CD4-positive, alpha-beta T cell treated with Interleukin-1 beta for 1 hour (primary cell): ENCODE data around the gene ATP11C.
"Not testable (repeated sequence)": the region's sequence is repeated elsewhere in the genome, so short reads cannot be mapped to it uniquely, and the experiment has no call there.

ENCODE experiments used
- DNase-seq, 2 donors: peaks; one replicate each; pipeline ENCODE4 v3.0.0-alpha.2; 2020 to 2022

Gene ATP11C

DNA sequence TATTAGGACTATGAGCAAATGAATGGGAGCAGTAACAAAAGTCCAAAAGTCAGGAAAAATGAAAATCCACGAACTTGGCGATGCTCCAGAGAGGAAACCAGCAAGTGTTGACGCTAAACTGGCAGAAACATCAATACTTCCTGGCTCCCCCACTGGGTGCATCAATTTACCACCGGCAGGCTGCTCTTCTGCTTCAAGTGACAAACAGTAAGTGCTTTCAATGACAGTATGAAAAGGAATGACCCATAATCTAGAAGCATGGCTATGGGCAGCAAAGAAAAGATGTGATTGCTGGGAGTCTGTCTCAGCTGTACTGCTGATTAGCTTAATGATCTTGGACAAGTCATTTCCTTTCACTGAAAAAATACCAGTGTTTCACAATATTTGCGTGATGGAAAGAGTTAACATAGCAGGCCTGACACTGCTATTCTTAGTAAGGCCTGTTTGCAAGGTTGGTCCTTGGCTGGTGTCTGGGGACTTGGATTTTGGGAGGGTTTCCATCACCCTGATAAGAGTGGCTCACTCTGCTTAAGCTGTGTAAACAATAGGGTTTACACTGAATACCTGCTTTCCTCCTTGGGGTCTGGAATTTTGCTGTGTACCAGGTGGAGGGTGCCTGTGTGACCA, 8.7 kb downstream of the ATP11C start:
- no peak for DNase-seq

DNA sequence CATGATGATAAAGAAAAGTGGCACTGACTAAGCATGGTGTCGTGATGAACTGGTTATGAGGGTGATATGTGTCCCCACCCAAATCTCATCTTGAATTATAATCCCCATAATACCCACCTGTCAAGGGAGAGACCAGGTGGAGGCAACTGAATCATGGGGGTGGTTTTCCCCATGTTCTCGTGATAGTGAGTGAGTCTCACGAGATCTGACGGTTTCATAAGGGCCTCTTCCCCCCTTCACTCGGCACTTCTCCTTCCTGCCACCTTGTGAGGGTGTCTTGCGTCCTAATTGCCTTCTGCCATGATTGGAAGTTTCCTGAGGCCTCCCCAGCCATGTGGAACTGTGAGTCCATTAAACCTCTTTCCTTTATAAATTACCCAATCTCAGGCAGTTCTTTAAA, 11.7 kb downstream of the ATP11C start:
- DNase-seq = not testable (repeated sequence)

DNA sequence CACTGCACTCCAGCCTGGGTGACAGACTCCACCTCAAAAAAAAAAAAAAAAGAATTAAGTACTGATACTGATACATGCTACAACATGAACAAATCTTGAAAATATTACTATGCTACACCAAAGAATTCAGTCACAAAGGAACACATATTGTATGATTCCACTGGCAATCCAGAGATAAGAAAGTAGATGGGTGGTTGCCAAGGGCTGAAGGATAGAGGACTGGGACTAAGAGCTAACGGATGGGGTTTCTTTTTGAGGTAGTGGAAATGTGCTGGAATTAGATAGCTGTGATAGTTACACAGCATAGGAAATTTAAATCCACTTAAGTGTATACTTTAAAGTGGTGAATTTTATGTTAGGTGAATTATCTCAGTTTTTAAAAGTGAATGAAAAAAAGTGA, 12.5 kb downstream of the ATP11C start:
- DNase-seq = no peak

DNA sequence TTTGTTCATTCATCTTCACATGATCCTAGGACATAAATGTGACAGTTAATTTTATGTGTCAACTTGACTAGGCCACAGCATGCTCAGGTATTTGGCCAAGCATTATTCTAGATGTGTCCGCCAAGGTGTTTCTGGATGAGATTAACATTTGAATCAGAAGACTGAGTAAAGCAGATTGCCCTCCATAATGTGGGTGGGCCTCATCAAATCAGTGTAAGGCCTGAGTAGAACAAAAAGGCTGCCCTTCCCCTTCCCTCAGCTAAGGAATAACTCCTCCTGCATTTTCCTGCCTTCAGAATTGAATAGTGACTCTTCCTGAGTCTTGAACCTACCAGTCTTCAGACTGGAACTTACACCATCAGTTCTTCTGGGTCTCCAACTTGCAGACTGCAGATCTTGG, 18.4 kb downstream of the ATP11C start:
- no peak for DNase-seq

DNA sequence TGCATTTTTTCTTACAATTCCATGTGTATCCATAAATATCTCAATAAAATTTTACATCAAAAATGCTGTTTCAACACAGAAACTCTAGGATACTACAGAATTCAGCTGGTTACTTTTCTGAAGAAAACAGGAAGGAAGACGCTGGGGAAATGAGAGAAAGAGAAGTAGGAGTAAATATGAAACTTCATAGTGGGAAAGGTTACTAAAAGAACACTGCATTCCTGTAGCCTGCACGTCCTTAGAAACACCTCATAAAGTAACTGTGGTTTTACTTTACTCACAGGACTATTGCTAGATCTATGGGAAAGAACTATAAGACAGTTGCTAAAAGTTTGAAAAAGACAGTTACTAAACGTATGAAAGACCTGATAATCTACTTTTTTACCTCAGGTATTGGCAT, 23.1 kb downstream of the ATP11C start:
- DNase-seq = no peak

DNA sequence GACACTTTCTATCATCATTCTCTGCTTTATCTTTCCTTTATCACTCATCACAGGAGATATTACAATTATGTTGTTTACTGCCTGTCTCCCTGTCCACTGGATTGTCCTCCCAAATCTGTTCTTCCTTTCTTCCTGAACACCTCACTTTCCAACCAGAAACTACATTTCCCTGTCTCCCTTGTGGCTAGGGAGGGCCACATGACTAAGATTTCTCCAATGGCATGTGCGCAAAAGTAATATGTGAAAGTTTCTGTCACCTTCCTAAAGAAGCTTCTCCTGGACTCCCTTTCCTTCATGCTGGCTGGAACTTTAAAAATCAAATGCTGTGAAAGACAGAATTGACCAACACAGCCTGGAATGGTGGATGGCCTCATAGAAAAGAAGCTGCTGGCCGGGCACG, 25.8 kb downstream of the ATP11C start:
- no peak for DNase-seq

DNA sequence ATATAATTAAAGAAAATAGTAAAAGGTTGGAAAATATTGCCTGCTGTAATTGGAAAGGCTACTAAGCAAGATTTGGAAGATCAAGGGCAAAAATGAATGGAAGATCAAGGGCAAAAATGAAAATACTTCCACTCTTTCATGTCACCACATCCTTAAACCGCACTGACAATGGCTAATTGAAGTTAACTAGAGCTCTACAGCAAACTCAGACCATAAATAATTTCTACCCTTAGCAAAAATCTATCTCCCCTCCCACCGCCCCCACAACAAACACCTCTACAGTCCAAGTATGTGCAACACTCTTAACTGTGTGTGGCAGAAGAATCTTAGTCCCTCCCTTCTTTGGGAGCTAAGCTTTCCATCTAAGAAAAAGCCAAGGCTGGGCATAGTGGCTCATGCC, 27.1 kb downstream of the ATP11C start:
- DNase-seq = no peak

DNA sequence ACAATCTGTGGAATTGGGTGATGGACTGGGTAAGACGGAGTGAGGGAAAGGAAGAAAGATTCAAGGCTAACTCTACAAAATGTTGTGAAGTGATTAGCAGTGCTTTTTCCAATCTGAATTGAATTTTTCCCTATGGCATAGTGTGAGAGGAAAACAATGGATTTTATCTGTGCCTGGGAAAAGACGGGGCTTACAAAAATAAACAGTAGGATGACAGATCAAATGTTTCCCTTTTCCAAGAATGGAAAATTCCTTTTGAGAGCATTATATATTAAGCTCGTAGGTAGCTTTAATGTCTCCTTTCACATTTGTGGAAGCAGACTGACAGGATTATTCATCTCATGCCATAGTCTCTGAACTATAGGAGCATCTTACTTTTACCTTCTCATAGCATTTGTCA, 27.8 kb downstream of the ATP11C start:
- no peak for DNase-seq

DNA sequence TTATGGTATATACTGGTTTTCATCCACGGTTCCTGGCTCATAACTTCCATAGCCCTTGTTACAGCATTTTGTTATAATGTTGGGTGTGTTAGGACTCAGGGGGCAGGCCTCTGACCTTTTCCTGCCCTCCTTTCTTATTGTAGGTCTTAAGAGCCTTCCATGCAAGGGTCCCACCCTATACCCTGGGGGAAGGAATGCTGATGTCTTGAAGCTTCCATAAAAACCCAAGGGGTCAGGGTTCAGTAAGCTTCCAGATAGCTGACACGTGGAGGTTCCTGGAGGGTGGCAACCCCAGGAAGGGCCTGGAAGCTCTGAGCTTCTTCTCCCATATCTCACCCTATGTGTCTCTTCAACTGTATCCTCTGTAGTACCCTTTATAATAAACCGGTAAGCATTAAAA, 29.6 kb downstream of the ATP11C start:
- no peak for DNase-seq

DNA sequence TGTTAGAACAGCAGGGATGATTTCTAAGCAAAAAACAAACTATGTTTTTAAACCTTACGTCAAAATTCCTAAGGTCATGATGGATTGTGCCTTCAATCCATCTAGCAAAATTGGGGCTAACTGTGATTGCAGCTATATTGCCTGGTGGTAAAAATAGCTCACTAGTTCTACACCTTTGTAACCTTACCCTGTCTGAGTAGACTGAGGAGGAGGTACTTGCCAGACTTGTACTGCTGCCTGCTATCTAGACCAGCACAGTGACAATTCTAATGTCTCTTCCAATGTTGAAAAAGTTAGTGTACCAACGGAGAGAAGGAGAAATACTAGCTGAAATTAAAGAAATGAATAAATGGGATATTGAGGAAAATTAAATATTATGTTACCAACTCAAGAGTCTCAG, 30.3 kb downstream of the ATP11C start:
- no peak for DNase-seq

DNA sequence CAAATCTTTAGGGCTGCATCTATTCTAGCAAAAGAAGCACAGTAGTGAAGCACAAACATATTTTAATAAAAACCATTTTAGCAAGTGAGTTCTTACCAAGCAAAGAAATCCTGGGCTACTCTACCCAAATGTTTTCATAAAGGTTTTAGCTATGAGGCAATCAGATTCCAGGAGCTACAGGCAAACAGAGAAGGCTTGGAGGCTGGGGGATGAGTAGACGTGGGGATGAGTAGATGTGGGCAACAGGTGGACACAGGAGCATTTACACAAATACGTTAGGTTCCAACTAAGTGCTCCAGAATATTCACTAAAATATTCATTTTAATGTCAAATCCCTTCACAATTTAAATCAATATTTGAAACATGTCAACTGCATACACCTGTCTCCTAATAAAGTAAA, 34.5 kb downstream of the ATP11C start:
- DNase-seq = no peak

DNA sequence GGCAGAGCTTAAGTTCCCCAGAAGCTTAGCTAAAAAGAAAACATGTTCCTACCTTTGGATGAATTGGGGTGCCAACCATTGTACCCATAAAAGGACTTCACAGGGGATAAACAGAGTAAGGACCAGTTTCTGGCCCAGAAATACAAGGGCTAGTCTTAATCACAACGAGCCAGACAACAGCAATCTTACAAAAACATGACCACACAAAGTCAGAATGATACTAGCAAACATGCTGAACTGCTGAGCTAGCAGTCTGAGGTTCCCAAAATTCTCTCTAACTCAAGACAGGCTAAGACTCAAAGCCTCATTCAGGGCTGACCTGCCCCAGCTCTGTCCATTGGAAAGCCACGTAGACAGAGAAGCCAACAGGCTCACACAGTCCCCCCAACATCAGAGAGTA, 40.3 kb downstream of the ATP11C start:
- DNase-seq = no peak

DNA sequence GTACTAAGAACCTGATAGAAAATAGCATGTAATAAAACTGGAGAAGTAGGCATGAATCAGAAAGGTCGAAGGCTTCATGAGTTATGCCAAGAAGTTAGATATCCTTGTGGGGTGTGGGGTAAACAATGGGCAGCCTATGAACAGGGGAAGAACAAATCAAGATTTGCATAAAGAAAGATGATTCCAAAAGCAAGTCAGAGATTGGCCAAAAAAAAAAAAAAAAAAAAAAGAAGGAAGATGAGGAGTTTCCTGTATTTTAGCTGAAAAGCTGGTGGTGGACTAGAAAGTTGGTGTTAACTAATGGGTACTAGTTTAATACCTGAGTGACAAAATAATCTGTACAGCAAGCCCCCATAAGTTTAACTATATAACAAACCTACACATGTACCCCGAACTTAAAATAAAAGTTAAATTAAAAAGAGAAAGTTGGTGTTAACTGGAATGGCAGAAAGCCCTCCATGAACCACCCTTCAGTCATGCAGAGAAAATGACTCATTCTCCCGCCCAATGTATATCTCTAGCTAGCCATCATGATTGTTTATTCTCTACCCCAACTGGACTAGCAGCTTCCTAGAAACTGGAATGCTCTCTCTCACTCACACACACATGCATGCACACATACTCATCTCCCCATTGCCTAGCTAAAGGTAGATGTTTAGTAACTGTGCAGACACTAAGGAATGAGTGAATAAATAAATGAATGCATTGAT, 41.7 kb downstream of the ATP11C start:
- DNase-seq = no peak

DNA sequence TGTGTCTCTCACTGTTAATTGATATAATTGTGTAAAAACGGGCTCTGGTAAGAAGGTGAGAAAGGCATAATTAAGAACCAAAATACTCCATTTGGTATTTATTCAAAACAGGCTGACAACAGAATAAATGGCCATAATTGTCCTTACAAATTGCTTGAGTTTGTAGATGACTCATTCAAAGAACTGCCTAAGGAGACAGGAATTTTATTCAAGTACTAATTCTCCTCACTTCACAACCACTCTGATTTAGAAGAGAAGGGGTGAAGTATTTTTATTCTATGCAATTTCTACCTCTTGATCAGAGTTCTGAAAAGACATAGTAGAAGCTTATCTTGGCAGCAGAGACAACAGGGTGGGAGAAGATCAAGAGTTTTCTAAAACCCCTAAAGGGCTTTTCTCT, 43.1 kb downstream of the ATP11C start:
- DNase-seq = no peak

DNA sequence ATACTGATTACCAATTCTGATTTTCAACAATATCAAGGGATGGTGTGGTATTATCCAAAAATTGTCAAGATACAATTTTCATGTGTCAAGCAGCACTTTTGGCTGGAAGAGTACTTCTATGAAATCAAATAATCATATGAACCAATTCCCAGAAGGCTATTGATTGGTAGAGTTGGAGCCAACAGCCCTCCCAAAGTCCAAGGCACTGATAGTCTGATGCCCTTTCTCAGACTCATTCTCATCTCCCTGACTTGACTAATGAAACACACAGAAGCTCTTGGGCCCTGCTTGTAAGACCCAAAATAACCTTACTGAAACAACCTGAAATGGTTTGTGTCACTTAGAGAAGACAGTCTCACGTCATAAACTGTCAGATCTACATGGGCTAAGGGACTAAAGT, 48.9 kb downstream of the ATP11C start:
- DNase-seq = no peak

DNA sequence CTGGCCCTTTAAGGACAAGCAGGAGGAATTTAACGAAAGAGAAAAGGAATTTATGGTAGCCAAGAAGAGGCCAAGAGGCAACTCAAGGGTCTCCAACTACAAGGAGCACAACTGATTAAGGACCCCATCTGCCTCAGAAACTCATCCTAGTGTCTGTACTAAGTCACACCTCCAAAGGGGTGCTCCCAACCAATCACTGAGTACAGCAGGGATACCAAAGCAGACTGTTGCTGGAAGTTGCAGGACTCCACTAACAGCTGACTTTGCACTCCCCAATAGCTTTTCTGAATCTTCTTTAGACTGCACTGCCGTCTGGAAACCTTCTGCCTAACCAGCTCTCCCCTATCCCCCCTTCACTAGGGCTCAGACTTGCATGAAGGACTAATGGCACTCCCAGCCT, 50.6 kb downstream of the ATP11C start:
- no peak for DNase-seq

DNA sequence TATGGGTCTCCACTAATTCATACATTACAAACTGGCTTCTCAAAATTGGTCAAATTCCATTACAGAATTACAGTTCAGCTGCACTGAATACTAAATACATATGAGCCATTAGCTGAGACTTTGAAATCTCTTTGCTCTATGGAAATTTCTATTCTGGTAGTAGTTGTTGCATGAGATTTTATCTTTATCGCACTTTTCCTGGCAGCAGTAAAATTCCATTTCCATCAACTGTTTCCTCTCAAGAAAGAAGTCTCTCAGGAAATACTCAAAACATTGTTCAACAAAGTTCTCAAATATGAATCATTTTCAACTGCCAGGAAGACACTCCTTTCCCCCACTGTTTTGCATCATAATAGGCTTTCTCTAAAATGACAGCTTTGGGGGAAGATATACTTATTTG, 51.3 kb downstream of the ATP11C start:
- no peak for DNase-seq

DNA sequence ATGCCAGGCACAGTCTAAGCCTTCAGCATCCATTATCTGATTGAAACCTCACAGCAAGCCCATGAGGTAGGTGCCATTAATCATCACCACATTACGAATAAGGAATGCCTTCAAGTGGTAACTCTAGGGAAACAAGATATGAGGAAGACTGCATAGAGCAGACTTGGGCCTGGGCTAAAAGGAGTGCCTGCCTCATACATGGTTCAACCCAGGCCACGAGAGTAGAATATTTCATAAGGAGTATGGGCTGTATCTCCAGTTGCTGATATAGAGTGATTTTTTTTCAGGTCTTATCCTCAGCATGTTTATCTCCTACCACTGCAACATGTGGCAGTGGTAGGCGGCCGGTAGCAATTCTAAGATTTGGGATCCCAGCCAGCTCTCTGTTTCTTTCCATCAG, 51.7 kb downstream of the ATP11C start:
- DNase-seq = no peak

DNA sequence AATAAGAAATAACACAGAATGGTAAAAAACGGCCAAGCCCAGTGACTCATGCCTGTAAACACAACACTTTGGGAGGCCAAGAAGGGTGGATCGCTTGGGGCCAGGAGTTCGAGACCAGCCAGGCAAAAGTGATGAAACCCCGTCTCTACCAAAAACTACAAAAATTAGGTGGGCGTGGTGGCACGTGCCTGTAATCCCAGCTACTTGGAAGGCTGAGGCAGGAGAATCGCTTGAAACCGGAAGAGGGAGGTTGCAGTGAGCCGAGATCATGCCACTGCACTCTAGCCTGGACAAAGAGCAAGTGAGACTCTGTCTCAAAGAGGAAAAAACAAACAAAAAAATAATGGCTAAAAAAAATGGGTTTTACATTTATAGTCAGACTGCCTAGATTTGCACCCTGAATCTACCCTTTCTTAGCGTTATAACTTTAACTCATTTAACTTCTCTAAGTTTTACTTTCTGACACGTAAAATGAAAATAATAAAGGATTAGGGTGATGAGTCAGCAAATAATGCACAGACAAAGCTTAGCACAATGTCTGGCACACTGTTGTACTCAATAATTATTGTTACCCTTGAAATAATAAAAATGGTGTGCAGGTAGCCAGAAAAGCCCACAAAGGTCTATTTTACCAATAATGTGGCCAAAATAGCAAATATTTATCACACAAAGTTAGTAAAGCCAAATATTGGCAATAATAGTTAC, 55.0 kb downstream of the ATP11C start:
- no peak for DNase-seq

DNA sequence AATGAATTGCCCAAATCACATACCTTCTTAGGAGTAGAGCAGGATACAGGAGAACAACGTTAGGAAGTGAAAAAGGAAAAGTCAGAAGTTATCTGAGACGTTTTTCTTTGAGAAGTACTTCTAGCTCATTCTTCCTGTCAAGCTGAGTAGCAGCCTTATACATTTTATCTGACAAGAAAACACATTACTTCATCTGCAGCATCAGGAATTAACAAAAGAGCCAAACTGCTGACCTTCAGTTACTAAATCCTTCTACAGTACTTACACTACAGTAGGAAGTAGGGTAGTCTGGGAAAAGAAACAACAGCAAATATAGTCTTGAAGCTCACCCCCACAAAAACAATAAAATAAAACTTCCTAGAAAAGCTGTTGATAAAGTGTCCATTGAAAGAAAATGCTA, 57.0 kb downstream of the ATP11C start:
- no peak for DNase-seq

DNA sequence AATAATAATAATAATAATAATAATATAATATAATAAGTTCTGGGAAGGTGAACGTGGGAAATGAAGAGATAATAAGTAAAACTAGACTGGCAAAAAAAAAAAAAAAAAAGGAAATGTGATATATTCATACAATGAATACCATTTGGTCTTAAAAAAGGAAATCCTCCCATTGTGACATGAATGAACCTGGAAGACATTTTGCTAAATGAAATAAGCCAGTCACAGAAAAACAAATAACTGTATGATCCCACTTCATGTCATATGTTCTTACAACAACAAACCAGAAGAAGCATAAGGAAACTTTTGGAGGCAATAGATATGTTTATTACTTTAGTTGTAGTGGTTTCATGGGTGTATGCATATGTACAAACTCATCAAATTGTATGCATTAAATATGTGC, 63.1 kb downstream of the ATP11C start:
- DNase-seq = no peak

DNA sequence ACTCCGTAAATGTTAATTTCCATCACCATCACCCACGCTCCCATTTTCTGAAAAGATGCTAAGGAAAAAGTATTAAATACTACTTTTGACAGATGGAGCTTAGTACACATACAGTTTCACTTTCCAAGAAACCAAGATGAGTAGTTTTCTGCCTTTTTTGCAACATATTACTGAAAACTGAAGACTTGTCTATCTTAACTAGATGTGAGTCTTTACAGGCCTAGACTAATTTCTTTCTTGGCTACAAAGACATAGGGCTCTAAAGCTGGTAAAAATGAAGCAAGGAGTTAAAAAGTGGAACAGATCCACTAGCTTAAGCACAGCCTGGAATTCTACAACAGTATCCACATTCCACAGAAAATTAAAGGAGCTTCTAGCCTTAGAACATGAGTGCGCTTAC, 68.2 kb downstream of the ATP11C start:
- no peak for DNase-seq

DNA sequence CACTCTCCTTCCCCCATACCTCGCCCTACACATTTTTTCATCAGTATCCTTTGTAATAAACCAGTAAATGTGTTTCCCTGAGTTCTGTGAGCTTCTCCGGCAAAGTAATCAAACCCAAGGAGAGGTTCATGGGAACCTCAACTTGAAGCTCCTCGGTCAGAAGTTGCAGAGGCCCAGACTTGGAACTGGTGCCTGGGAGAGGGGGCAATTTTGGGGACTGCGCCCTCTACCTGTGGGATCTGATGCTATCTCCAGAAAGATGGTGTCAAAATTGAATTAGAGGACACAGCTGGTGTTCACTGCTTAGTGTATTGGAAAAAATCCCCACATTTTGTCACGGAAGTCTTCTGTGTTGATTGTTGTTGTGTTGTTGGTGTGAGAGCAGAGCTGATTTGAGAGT, 70.6 kb downstream of the ATP11C start:
- no peak for DNase-seq

DNA sequence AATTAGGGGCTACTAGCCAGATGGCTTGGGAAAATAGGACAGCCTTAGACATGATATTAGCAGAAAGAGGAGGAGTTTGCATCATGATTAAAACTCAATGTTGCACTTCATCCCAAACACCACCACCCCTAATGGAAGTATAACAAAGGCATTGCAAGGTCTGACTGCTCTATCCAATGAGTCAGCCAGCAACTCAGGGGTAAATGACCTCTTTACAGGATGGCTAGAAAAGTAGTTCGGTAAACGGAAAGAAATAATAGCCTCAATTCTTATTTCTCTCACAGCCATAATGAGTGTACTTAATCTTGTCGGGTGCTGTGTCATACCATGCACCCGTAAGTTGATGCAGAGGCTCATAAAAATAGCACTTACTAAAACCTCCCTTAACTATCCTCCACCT, 76.0 kb downstream of the ATP11C start:
- DNase-seq = not testable (repeated sequence)

DNA sequence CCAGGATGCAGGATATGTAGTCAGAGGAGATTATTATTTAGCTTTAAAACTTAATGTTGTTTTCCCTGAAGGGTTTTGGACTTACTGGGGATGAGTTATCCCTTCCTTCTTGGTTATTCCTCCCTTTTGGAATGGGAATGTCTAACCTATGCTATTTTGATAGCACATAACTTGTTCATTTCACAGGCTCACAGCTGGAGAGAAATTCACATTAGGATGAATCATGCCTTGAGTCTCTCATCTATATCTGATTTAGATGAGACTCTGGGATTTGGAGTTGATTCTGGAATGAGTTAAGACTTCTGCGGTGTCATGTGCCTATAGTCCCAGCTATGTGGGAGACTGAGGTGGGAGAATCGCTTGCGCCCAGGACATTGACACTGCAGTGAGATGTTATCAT, 81.1 kb downstream of the ATP11C start:
- no peak for DNase-seq
